ENCODE data around the gene ETS1. TPM values are rescaled to one million over a fixed set of nuclear protein-coding genes. Genes with fewer than 3 reads are reported as not detected.
A peak's percentile ranks its signal among the peaks of the same experiment; 100 is the strongest.

ETS1 gene
- total RNA-seq, 1 experiment from 2014 or later, result 135 TPM

DNA sequence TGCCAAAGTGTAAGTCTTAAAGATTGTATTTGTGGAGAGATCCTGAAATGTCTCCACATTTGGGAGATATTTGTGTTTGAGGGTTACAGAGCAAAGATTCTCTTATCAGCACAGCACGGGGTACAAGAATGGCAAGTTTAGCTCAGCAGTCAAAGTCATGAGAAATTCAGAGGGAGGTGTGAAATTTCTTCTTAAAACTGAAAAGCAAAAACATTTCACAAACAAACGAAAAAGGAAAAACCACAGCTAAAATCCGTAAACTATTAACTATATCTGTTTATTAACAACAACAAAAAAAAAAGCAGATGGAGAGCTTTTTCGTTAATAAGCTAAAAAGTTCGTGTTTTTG is 40.9 kb upstream of the ETS1 start:
- peak overlapping the region; percentile 57 for H3K9ac ChIP-seq (ENCODE audit: low read length)
- H3K4me3 ChIP-seq (ENCODE audit: low read length), result peak overlapping the region; percentile 27; the same call in 1 of the 2 replicates
- H3K27ac ChIP-seq (ENCODE audit: low read length), result peak overlapping the region; percentile 97
- no peaks in the 10 kb centered on the region for H3K9me2 ChIP-seq (replicated peaks; ENCODE audit: insufficient read depth, low read length)
- H2AFZ ChIP-seq (ENCODE audit: low read length), result no peak overlapping the region
- peaks cover 84% of the 10 kb centered on the region for H3K4me1 ChIP-seq (ENCODE audit: low read length)
- H4K20me1 ChIP-seq (ENCODE audit: insufficient read depth, low read depth, low read length), result no peaks in the 10 kb centered on the region
- H3K27me3 ChIP-seq (ENCODE audit: low read length), result no peaks in the 10 kb centered on the region
- no peaks in the 10 kb centered on the region for H3K36me3 ChIP-seq (ENCODE audit: insufficient read depth, low read length)
- H3K79me2 ChIP-seq (ENCODE audit: low read length), result no peaks in the 10 kb centered on the region
- no peaks in the 10 kb centered on the region for H3K9me3 ChIP-seq (ENCODE audit: low read length)
- no peak for DNase-seq
- H3K4me2 ChIP-seq (ENCODE audit: low read depth, low read length, poor library complexity, severe bottlenecking), result peak overlapping the region; percentile 64

- H3K9me3 ChIP-seq (ENCODE audit: low read length), result no peaks in the 10 kb centered on the region
- H3K9me2 ChIP-seq (replicated peaks; ENCODE audit: insufficient read depth, low read length), result no peaks in the 10 kb centered on the region
- peak overlapping the region; percentile 97 for H3K27ac ChIP-seq (ENCODE audit: low read length)
- peaks cover 85% of the 10 kb centered on the region for H3K4me1 ChIP-seq (ENCODE audit: low read length)
- no peaks in the 10 kb centered on the region for H3K27me3 ChIP-seq (ENCODE audit: low read length)
- peak overlapping the region; percentile 64 for H3K4me2 ChIP-seq (ENCODE audit: low read depth, low read length, poor library complexity, severe bottlenecking)
- H3K9ac ChIP-seq (ENCODE audit: low read length), result peak overlapping the region; percentile 57
- H2AFZ ChIP-seq (ENCODE audit: low read length), result no peak overlapping the region
- no peaks in the 10 kb centered on the region for H4K20me1 ChIP-seq (ENCODE audit: insufficient read depth, low read depth, low read length)
- no peaks in the 10 kb centered on the region for H3K79me2 ChIP-seq (ENCODE audit: low read length)
- peak overlapping the region; percentile 36; the same call in 1 of the 2 replicates for H3K4me3 ChIP-seq (ENCODE audit: low read length)
- H3K36me3 ChIP-seq (ENCODE audit: insufficient read depth, low read length), result no peaks in the 10 kb centered on the region
- peak; percentile 76 for DNase-seq
These were observed 40.4 kb upstream of the ETS1 start for GRCh38 chr11:128627666-128628324.

DNA sequence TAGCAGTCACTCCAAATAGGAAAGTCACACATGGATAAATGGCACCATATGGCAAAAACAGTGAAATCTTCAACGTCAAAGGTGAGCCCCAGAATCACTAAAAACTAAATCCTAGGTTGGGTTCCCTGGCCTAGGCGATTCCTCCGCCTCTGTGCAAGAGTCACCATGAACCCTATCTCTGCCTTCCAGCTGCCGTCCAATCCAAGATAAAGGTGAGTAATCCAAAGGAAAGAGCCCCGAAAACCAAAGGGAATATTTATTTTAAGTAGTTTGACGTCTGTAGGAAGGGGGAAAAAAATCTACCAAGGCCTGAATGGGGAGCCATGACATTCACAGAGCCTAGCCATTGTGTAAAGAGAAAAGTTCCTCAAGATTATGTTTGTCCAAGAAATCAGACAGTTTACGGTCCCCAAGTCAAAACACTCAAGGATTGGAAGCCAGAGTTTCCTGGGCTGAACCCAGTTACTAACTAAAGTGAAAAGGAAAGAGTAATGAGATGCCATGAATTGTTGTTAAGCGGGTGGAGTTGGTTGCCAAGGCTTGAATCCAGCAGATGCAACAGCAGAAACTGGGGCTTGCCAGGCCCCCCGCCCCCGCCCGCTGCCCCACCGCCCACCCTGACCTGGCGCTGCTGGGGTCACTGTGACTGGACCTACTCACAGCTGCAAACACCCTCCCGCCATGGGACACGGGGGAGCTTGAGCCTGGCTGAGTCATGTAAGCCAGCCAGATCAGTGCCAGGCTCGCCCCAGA is 39.7 kb upstream of the ETS1 start:
- Histone ChIP-seq H3K79me2 (ENCODE audit: low read length) (no peaks in the 10 kb centered on the region), H3K4me3 (ENCODE audit: low read length) (no peak overlapping the region; the same call in 1 of the 2 replicates), H3K27me3 (ENCODE audit: low read length) (no peaks in the 10 kb centered on the region), H3K4me1 (ENCODE audit: low read length) (peaks cover 86% of the 10 kb centered on the region), H4K20me1 (ENCODE audit: insufficient read depth, low read depth, low read length) (no peaks in the 10 kb centered on the region), H3K36me3 (ENCODE audit: insufficient read depth, low read length) (no peaks in the 10 kb centered on the region), H3K9me2 (replicated peaks; ENCODE audit: insufficient read depth, low read length) (no peaks in the 10 kb centered on the region), H3K9me3 (ENCODE audit: low read length) (no peaks in the 10 kb centered on the region), H3K27ac (ENCODE audit: low read length) (peak overlapping the region; percentile 97), H3K9ac (ENCODE audit: low read length) (peak overlapping the region; percentile 57; the same call in 1 of the 2 replicates), H2AFZ (ENCODE audit: low read length) (no peak overlapping the region), H3K4me2 (ENCODE audit: low read depth, low read length, poor library complexity, severe bottlenecking) (no peak overlapping the region)
- no peak for DNase-seq

DNA sequence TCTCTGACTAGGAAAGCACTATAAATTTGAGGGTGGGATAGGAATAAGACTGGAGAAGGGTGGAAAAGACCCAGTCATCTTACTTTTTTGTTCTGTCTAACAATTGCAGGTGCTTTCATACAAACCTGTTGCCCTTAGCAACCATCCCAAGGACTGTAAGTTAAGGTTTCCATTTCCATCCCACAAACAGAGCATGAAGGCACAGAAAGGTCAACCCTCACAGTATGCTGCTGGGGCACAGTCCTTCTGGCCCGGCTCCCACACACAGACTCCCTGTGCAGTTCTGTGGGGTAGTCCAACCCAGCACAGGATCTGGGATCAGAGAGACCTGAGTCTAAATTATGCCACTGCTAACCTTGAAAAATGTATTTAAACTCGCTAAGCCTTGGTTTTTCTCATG is 38.4 kb upstream of the ETS1 start:
- no peaks in the 10 kb centered on the region for H3K27me3 ChIP-seq (ENCODE audit: low read length)
- peaks cover 87% of the 10 kb centered on the region for H3K4me1 ChIP-seq (ENCODE audit: low read length)
- H3K9me2 ChIP-seq (replicated peaks; ENCODE audit: insufficient read depth, low read length), result no peaks in the 10 kb centered on the region
- peak overlapping the region; percentile 72 for H3K4me2 ChIP-seq (ENCODE audit: low read depth, low read length, poor library complexity, severe bottlenecking)
- peak overlapping the region; percentile 72 for H3K9ac ChIP-seq (ENCODE audit: low read length)
- no peaks in the 10 kb centered on the region for H4K20me1 ChIP-seq (ENCODE audit: insufficient read depth, low read depth, low read length)
- H3K36me3 ChIP-seq (ENCODE audit: insufficient read depth, low read length), result no peaks in the 10 kb centered on the region
- peak overlapping the region; percentile 49; the same call in 1 of the 2 replicates for H3K4me3 ChIP-seq (ENCODE audit: low read length)
- peak overlapping the region; percentile 97 for H3K27ac ChIP-seq (ENCODE audit: low read length)
- DNase-seq, result peak; percentile 48
- H3K79me2 ChIP-seq (ENCODE audit: low read length), result no peaks in the 10 kb centered on the region
- no peaks in the 10 kb centered on the region for H3K9me3 ChIP-seq (ENCODE audit: low read length)
- H2AFZ ChIP-seq (ENCODE audit: low read length), result peak overlapping the region; percentile 1; the same call in 1 of the 2 replicates

DNA sequence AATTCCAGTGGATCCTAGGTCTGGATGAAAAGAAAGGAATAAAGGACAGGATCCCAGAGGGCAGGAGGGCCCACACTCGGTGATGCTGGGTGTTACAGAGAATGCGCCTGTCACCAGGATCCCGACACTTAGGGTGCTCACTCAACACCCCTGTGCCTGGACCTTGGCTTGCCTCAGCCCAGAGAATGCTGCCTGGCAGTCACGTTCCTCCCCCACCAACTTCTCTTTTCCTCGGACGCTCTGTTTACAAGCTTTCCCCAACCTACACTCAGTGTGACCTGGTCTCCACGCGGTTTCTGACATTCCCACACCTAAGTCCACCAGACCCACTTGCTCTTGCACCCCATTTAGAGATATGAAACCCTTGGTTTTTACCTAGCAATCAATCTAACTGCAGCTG is 38.0 kb upstream of the ETS1 start:
- H4K20me1 ChIP-seq (ENCODE audit: insufficient read depth, low read depth, low read length), result no peaks in the 10 kb centered on the region
- peak overlapping the region; percentile 49 for H3K4me3 ChIP-seq (ENCODE audit: low read length)
- H3K4me1 ChIP-seq (ENCODE audit: low read length), result peaks cover 87% of the 10 kb centered on the region
- H3K36me3 ChIP-seq (ENCODE audit: insufficient read depth, low read length), result no peaks in the 10 kb centered on the region
- H3K27ac ChIP-seq (ENCODE audit: low read length), result peak overlapping the region; percentile 97
- no peaks in the 10 kb centered on the region for H3K9me2 ChIP-seq (replicated peaks; ENCODE audit: insufficient read depth, low read length)
- no peaks in the 10 kb centered on the region for H3K79me2 ChIP-seq (ENCODE audit: low read length)
- no peaks in the 10 kb centered on the region for H3K9me3 ChIP-seq (ENCODE audit: low read length)
- peak overlapping the region; percentile 72 for H3K9ac ChIP-seq (ENCODE audit: low read length)
- H3K4me2 ChIP-seq (ENCODE audit: low read depth, low read length, poor library complexity, severe bottlenecking), result peak overlapping the region; percentile 72
- peak; percentile 58 for DNase-seq
- H2AFZ ChIP-seq (ENCODE audit: low read length), result peak overlapping the region; percentile 1; the same call in 1 of the 2 replicates
- no peaks in the 10 kb centered on the region for H3K27me3 ChIP-seq (ENCODE audit: low read length)

GRCh38 chr11:128624269-128625175 is 37.2 kb upstream of the ETS1 start:
- H3K4me2 ChIP-seq (ENCODE audit: low read depth, low read length, poor library complexity, severe bottlenecking), result peak overlapping the region; percentile 72
- H3K9me3 ChIP-seq (ENCODE audit: low read length), result no peaks in the 10 kb centered on the region
- peak overlapping the region; percentile 49 for H3K4me3 ChIP-seq (ENCODE audit: low read length)
- peak overlapping the region; percentile 72 for H3K9ac ChIP-seq (ENCODE audit: low read length)
- no peaks in the 10 kb centered on the region for H3K27me3 ChIP-seq (ENCODE audit: low read length)
- no peaks in the 10 kb centered on the region for H3K36me3 ChIP-seq (ENCODE audit: insufficient read depth, low read length)
- peak overlapping the region; percentile 97 for H3K27ac ChIP-seq (ENCODE audit: low read length)
- no peaks in the 10 kb centered on the region for H3K9me2 ChIP-seq (replicated peaks; ENCODE audit: insufficient read depth, low read length)
- no peaks in the 10 kb centered on the region for H3K79me2 ChIP-seq (ENCODE audit: low read length)
- 0 out of 2 replicates have a peak overlapping the region, but pooled peaks have one; percentile 28 for H2AFZ ChIP-seq (ENCODE audit: low read length)
- DNase-seq, result peak; percentile 84
- H4K20me1 ChIP-seq (ENCODE audit: insufficient read depth, low read depth, low read length), result no peaks in the 10 kb centered on the region
- H3K4me1 ChIP-seq (ENCODE audit: low read length), result peaks cover 81% of the 10 kb centered on the region

- no peak overlapping the region for H2AFZ ChIP-seq (ENCODE audit: low read length)
- no peak for DNase-seq
- no peaks in the 10 kb centered on the region for H3K9me2 ChIP-seq (replicated peaks; ENCODE audit: insufficient read depth, low read length)
- H4K20me1 ChIP-seq (ENCODE audit: insufficient read depth, low read depth, low read length), result no peaks in the 10 kb centered on the region
- H3K36me3 ChIP-seq (ENCODE audit: insufficient read depth, low read length), result no peaks in the 10 kb centered on the region
- no peak overlapping the region for H3K4me2 ChIP-seq (ENCODE audit: low read depth, low read length, poor library complexity, severe bottlenecking)
- H3K4me1 ChIP-seq (ENCODE audit: low read length), result peaks cover 67% of the 10 kb centered on the region
- H3K27ac ChIP-seq (ENCODE audit: low read length), result no peak overlapping the region
- H3K9me3 ChIP-seq (ENCODE audit: low read length), result no peaks in the 10 kb centered on the region
- H3K4me3 ChIP-seq (ENCODE audit: low read length), result no peak overlapping the region
- H3K9ac ChIP-seq (ENCODE audit: low read length), result no peak overlapping the region
- no peaks in the 10 kb centered on the region for H3K27me3 ChIP-seq (ENCODE audit: low read length)
- H3K79me2 ChIP-seq (ENCODE audit: low read length), result no peaks in the 10 kb centered on the region
These were observed 35.7 kb upstream of the ETS1 start for GRCh38 chr11:128623091-128623490.
